ENCODE results near the gene FHIT.

- TF ChIP-seq CTCF (IDR thresholded peaks at IDR 0.05) (no peak), POLR2A (IDR thresholded peaks at IDR 0.05) (no peak)
These were observed 1256.4 kb downstream of the FHIT start for GRCh38 chr3:59994732-59995304.

Measured in Peyer's patch (tissue), 4 donors.